ENCODE results near the gene GPC6.

GPC6 gene

GRCh38 chr13:93686399-93686798 lies 459.8 kb downstream of the GPC6 start:
- no peak for TF ChIP-seq ZNF274 (IDR thresholded peaks at IDR 0.05; ENCODE audit: low read depth, low read length)

GRCh38 chr13:93687261-93687660 lies 460.7 kb downstream of the GPC6 start:
- no peak overlapping the region for H3K4me3 ChIP-seq (ENCODE audit: low read length)
- TF ChIP-seq ZNF274 (IDR thresholded peaks at IDR 0.05; ENCODE audit: low read depth, low read length) = no peak

More at GRCh38 chr13:93686399-93686798, 459.8 kb downstream of the GPC6 start:
- no peak overlapping the region for H3K4me3 ChIP-seq (ENCODE audit: low read length)

GRCh38 chr13:93689333-93689732 lies 462.7 kb downstream of the GPC6 start:
- no peak for TF ChIP-seq ZNF274 (IDR thresholded peaks at IDR 0.05; ENCODE audit: low read depth, low read length)
- H3K4me3 ChIP-seq (ENCODE audit: low read length) = no peak overlapping the region

- H3K4me3 ChIP-seq (ENCODE audit: low read length) = no peak overlapping the region
- no peak for TF ChIP-seq ZNF274 (IDR thresholded peaks at IDR 0.05; ENCODE audit: low read depth, low read length)
These were observed 463.5 kb downstream of the GPC6 start for GRCh38 chr13:93690139-93690538.

GRCh38 chr13:93698016-93698613 lies 471.5 kb downstream of the GPC6 start:
- no peak overlapping the region for H3K4me3 ChIP-seq (ENCODE audit: low read length)
- TF ChIP-seq ZNF274 (IDR thresholded peaks at IDR 0.05; ENCODE audit: low read depth, low read length) = no peak

GRCh38 chr13:93700115-93700514 lies 473.5 kb downstream of the GPC6 start:
- H3K4me3 ChIP-seq (ENCODE audit: low read length) = no peak overlapping the region
- no peak for TF ChIP-seq ZNF274 (IDR thresholded peaks at IDR 0.05; ENCODE audit: low read depth, low read length)

GRCh38 chr13:93708308-93709075 lies 481.9 kb downstream of the GPC6 start:
- TF ChIP-seq ZNF274 (IDR thresholded peaks at IDR 0.05; ENCODE audit: low read depth, low read length) = no peak
- H3K4me3 ChIP-seq (ENCODE audit: low read length) = no peak overlapping the region

- no peak overlapping the region for H3K4me3 ChIP-seq (ENCODE audit: low read length)
- TF ChIP-seq ZNF274 (IDR thresholded peaks at IDR 0.05; ENCODE audit: low read depth, low read length) = no peak
These were observed 483.1 kb downstream of the GPC6 start for GRCh38 chr13:93709506-93710244.

GRCh38 chr13:93714171-93714570 lies 487.6 kb downstream of the GPC6 start:
- no peak overlapping the region for H3K4me3 ChIP-seq (ENCODE audit: low read length)
- no peak for TF ChIP-seq ZNF274 (IDR thresholded peaks at IDR 0.05; ENCODE audit: low read depth, low read length)

GRCh38 chr13:93715866-93716265 lies 489.3 kb downstream of the GPC6 start:
- no peak for TF ChIP-seq ZNF274 (IDR thresholded peaks at IDR 0.05; ENCODE audit: low read depth, low read length)
- H3K4me3 ChIP-seq (ENCODE audit: low read length) = no peak overlapping the region

- no peak for TF ChIP-seq ZNF274 (IDR thresholded peaks at IDR 0.05; ENCODE audit: low read depth, low read length)
These were observed 490.0 kb downstream of the GPC6 start for GRCh38 chr13:93716623-93717022.

GRCh38 chr13:93721483-93721882 lies 494.9 kb downstream of the GPC6 start:
- no peak overlapping the region for H3K4me3 ChIP-seq (ENCODE audit: low read length)
- no peak for TF ChIP-seq ZNF274 (IDR thresholded peaks at IDR 0.05; ENCODE audit: low read depth, low read length)

More at GRCh38 chr13:93716623-93717022, 490.0 kb downstream of the GPC6 start:
- H3K4me3 ChIP-seq (ENCODE audit: low read length) = no peak overlapping the region

GRCh38 chr13:93723316-93723715 lies 496.7 kb downstream of the GPC6 start:
- no peak for TF ChIP-seq ZNF274 (IDR thresholded peaks at IDR 0.05; ENCODE audit: low read depth, low read length)

GRCh38 chr13:93724187-93724586 lies 497.6 kb downstream of the GPC6 start:
- H3K4me3 ChIP-seq (ENCODE audit: low read length) = no peak overlapping the region
- no peak for TF ChIP-seq ZNF274 (IDR thresholded peaks at IDR 0.05; ENCODE audit: low read depth, low read length)

More at GRCh38 chr13:93723316-93723715, 496.7 kb downstream of the GPC6 start:
- no peak overlapping the region for H3K4me3 ChIP-seq (ENCODE audit: low read length)

Data from GM08714 (cell line).